ENCODE data around the gene FAS.
"Not testable (repeated sequence)": the region's sequence is repeated elsewhere in the genome, so short reads cannot be mapped to it uniquely, and the experiment has no call there.

The FAS gene

DNA sequence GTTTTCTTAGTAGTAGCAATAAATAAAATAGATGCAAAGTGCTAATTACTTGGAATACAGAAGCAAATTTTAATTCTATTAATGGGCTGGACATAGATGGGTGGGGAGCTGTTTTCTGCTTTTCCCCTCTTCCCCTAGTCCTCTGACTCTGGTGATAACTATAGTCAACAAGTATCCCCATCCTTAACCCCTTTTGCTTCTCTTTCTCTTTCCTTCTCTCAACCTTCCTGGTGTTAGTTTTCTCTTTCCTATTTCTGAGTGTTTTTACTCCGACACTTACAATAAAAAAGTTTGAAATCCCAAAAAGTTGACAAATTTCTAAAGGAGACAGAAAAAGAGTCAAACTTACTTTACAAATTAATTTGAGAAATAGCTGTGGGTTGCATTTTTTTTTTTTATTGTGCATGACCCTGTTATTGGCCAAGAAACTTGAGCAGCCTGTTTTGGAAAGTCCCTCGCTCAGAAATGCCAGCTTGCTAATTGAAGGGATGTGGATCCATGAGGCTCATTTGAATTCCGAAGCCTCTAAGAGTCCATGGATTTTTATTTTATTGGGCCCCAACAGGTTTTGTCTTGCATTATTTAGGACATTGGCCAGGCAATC, 2.4 kb downstream of the FAS start:
- DNase-seq (ENCODE audit: low spot score) = no peak

DNA sequence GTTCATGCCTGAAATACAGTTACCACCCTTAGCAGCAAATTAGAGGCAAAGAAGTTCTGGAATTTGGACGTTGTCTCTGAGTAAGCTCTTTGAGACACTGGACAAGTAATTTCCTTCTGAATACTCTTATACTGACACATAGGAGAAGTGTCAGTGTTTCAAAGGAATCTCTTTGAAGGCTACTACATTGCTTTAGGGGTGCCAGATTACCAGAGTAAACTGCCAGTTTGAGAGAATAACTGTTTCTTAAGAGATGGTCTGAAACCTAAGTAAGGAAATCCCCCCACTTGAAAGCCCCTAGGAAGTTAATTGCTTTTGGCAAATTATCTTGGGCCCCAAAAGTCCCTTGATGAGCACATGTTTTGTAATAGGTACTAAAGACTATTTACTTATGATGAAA, 3.4 kb downstream of the FAS start:
- DNase-seq (ENCODE audit: low spot score) = no peak

DNA sequence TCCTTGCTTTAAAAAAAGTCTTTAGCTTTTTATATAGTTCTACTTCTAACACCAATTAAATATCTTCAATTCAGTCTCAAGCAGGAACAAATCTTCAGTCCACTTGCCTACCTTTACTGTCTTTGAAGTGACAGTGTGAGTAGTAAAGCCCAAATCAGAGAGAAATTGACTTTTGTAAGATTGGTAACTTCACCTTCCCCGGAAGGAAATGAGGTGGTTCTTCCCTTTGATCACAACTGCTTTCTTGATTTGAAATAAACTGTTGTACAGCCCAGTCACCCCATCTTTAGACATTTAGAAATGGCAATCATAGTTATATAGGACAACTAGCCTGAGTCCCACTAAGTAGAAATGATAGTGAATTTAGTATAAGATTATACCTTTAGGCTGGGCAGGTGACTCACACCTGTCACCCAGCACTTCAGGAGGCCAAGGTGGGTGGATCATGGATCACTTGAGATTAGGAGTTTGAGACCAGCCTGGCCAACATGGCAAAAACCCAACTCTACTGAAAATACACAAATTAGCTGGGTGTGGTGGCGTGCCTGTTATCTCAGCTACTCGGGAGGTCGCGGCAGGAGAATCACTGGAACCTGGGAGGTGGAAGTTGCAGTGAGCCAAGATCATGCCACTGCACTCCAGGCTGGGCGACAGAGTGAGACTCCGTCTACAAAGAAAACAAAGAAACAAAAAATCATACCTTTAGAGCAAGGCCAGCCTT, 4.7 kb downstream of the FAS start:
- DNase-seq (ENCODE audit: low spot score) = no peak

DNA sequence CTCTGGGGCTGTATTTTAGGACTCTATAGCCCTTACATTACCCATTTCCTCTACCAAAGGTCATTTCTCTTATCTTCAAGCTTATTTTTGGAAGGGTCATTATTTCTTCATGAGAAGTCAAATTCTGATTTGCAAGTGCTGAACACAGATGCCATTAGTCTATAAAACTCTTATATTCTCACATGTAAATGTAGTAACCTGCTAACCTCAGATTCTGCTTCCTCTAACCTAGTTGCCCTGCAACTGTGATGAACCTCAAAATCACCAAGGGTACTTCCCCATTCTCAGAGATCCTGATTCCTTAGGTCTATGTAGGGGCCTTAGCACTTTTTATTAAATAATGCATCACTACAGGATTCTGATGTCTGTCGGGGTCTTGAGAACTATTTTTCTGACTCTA, 6.3 kb downstream of the FAS start:
- DNase-seq (ENCODE audit: low spot score) = no peak

DNA sequence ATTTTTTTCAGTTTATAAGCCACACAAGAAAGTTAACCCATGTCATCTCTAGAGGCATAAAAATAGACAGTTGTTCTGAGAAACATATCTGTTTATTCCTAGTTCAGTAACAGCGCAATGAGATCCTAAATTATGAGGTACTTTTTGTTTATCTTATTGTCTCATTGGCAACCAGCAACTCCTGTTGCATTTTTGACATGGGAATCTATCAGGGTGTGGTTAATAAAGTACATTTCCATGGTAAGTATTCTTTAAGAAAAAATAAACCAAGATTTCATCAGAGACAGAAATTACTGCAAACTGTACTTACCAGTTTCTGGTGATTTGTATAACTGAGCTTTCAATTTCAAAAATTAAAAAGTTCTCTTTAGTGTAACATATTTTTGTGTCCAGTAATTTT, 9.0 kb downstream of the FAS start:
- no peak for DNase-seq (ENCODE audit: low spot score)

DNA sequence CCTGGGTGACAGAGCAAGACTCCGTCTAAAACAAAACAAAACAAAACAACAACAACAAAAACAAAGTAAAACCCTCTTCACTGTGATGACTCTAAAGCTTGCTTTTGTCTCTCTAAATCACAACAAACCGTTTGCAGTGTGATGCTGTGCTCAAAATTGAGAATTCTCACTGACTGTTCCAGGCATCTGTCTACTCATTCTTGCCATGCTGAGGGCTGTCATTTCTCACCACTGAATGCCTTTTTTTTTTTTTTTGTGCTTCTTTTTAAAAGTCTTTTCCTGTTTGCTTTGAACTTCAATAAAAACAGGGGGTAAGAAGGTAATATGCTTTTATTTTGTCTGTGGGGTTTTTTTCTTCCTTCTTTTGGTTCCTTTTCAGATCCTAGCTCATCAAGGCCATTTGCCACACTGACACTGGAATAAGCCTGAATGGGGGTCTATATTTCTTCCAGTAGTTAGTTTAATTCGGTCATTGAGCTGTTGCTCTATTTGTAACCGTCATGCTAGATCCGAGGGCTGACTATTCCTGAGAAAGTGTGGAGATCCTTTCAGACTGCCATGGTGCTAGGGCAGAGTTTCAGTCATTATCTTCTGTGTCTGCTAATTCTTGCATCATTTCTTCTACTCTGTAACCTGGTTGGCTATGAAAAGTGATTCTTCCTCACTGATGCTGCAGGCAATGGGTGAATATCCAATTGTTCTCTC, 10.6 kb downstream of the FAS start:
- no peak for DNase-seq (ENCODE audit: low spot score)

DNA sequence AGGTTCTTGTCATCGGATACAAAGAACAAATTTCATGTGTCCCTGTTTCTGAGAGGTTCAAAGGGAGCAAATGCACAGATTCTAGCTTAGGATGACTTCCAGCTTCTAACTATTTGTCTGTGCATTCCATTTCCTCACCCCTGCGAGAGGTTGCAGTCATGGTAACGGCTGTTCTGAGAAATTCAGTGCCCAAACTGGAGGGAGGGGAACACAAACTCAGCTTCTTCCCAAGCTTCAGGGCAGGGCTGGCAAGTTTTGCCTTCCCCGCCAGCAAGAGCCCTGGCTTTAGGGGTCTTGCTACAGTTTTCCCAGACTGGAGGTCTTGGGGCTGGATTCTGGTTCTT, 11.1 kb downstream of the FAS start:
- no peak for DNase-seq (ENCODE audit: low spot score)

DNA sequence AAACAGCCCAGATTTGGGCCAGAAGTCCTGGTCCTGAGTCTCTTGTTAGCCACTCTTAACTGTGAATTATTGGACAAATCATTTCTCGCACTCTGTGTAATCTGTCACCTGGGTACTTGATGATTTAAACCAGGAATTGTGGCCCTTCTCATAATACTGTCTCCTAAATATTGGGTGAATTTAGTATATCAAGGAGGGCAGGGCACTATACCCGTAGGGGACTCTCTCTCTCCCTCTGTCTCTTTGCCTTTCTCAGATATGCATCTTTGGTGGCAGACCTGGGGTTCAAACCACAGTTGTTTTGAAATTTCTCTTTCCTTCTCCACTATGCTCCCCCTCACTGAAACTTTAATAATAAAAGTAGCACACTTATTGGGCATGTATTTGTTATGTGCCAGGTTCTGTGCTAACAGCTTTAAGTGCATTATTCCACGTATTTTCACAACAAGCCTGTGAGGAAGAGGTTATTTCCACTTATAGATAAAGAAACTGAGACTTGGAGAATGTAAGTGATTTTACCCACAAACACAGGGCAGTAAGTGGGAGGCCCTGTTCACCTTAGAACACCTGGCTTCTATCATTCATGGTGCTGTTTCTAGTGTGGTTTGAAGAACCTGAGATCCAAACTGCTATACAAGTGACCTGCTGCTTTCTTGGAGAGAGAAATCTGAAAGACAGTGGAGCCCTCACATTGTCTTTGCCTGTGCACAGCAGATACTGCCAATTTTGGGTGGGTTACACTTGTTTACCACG, 11.8 kb downstream of the FAS start:
- no peak for DNase-seq (ENCODE audit: low spot score)

DNA sequence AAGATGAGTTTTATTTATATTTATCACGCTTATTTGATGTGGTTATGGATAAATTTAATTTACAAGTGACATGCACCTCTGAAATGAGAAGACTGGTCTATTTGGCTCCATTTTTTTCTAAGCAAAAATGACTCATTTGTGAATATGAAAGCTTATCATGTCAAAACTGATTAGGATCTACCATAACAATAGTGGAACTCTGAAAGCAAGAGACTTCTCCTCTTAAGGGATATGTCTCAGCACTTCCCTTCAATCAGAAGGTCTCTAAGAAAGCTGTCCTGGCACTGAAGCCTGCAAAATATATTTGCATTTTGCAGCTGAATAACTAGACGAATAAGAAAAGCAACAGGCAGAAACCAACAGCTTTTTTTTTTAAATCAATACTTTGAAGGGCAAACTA, 12.7 kb downstream of the FAS start:
- peak; percentile 63 for DNase-seq (ENCODE audit: low spot score)

DNA sequence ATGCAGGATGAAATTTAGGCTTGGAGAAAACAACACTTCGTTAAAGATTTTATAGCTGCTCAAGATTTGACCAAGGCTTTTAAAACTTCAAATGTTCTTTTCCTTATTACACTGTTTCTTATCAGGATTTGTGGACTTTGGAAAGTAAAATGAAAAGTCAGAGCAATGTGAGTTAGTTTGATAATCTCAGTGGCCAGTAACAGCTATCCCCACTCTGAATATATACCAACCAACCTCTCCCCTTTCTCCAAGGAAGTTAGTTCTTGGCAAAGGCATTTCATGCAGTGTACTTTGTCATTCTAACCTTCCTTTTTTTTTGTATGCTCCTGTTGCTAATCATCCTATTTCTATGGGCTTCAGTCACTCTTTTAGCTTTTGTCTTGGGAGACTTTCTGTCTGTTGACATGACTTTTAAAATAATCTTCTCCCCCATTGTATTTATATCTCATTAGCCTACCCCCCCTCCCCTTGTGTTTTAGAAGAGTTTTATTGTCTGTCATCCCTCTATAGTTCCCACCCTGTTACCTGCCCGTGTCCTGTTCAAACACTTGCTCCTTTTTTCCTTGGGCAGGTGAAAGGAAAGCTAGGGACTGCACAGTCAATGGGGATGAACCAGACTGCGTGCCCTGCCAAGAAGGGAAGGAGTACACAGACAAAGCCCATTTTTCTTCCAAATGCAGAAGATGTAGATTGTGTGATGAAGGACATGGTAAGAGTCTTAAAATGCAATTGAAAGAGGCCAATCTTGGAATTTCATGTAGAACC, 16.7 kb downstream of the FAS start:
- DNase-seq (ENCODE audit: low spot score) = no peak

DNA sequence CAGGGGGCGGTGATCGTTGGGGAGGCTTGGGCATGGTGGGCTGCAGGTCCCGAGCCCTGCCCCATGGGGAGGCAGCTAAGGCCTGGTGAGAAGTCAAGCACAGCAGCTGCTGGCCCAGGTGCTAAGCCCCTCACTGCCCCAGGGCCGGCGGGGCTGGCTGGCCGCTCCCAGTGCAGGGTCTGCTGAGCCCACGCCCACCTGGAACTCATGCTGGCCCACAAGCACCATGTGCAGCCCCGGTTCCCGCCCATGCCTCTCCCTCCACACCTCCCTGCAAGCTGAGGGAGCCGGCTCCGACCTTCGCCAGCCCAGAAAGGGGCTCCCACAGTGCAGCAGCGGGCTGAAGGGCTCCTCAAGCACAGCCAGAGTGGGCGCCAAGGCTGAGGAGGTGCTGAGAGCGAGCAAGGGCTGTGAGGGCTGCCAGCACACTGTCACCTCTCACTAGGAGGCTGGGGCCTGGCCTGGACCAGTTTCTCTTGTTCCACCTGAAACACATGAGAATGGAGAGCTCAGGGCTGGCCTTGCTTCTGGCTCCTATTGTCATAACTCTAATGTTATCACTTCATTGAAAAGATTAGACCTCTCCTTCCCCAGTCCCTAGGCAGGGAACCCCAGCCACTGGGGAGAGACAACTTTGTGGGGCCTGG, 28.2 kb downstream of the FAS start:
- DNase-seq (ENCODE audit: low spot score) = not testable (repeated sequence)

DNA sequence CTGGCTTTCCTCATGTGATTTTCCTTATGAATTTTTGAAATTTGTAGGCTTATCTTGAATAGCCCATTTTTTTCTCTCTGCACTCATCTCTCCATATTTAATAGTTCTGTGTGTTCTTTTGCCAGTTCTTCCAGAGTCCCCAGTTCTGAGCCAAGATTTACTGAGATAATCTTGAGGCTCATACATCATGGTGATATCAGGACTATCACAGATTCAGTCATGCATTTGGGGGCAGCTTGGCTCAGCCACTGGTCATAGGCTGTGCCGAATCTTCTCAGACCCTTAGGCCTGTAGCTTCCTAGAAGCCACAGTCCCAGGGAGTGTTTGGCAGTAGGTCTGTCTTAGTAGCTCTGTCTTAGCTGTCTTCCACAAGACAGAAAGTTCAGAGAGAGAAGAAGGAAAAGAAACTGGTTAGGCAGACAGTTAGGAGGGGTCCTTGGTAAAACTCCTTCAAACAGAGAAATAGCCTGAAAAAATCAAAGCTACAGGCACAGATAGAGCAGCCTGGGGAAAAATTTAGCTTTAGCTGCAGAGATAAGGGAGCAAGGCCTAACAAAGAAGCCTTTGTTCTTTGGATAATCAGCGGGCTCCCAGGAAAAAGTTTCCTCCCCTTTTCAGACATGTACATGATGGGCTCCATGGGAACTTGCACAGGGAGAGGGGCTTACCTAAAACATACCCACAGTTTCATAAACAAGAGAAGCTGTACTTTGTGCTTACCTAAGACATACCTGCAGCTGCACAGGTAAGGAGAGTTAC, 29.1 kb downstream of the FAS start:
- DNase-seq (ENCODE audit: low spot score) = no peak

DNA sequence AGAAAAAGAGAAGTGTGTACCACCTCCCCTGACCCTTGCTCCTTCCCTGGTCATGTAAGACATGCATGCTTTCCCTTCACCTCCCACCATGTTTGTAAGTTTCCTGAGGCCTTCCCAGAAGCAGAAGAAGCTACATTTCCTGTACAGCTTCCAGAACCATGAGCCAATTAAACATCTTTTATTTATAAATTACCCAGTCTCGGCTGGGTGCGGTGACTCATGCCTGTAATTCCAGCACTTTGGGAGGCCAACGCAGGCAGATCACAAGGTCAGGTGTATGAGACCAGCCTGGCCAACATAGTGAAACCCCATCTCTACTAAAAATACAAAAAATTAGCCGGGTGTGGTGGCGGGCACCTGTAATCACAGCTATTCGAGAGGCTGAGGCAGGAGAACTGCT, 30.9 kb downstream of the FAS start:
- DNase-seq (ENCODE audit: low spot score) = not testable (repeated sequence)

DNA sequence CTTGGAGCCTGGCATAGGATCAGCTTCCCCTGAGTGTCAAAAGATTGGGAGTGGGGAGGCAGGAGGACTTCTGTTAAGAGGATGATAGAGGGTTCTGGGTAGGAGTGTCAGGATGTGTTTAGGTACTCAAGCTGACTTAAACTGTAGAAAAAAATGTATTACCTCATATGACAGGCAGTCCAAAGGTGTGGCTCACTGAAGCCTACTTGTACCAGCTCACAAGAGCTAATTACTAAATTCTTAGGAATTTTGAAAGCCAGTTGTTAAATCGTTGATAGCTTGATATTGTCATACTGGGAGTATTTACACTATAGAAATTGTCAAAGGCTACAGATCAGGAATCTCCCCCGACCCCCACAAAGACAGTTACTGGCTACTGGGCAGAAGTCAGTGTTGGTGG, 32.1 kb downstream of the FAS start:
- no peak for DNase-seq (ENCODE audit: low spot score)

DNA sequence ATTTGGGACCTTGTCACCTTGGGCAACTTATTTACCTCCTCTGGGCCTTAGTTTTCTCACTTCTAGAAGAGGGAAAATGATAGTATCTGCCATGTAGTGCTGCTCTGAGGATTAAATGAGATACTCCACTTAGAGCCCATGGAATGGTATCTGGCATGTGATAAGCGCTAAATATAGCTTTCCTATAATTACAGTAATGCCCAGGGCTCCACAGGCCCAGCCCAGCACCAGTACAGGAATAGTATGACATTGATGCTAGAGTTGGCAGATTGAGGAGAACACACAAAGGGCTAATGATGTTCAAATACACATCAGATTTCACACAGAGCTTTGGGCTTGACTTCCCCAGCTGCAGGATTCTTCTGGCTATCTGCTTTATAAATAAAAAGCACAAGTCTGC, 34.9 kb downstream of the FAS start:
- no peak for DNase-seq (ENCODE audit: low spot score)

DNA sequence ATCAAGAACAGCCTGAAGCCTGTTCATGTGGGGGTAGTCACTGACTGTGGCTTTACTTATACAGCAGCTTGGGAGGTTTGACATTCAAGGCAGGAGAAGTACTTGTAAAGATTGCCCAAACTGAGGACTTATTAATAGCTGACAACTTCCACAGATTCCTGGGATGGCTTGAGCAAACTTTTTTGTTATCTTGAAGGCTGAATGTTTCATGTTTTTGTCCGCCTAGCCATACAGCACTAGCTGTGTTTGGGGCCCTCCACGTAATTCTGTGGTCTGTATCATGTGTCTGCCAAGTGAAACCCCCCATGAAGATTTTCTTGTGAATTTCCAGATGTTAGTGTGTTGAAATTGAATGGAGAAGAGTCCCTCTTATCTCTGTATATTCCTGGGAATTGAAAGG, 38.6 kb downstream of the FAS start:
- DNase-seq (ENCODE audit: low spot score) = no peak

DNA sequence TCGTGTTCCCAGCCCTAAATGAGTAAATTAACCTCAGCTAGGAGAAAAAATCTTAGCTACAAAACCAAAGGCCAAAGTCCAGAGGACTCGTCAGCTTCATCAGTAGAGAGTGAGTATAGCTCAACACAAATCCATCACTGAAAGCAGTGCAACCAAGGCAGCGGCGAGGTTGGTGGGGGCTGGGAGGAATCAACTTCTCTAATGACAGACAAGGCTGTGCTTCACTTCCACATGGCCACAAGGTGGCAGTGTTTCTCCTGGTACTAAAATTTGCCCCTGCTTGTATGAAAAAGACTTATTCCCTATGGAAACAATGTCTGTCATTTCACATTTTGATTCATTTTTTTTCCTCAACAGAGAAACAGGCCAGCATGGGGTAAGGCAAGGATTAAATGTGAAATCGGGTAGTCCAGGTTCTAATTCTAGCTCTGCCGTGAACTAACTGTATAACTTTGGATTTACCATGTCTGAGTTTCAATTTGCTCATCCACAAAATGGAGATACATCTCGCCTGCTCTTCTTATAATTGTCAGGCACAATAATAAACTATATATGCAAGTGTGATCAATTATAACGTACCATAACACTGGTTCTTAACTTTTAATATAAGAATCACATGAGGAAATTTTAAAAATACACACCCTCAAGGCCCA, 39.3 kb downstream of the FAS start:
- DNase-seq (ENCODE audit: low spot score) = peak; percentile 65

DNA sequence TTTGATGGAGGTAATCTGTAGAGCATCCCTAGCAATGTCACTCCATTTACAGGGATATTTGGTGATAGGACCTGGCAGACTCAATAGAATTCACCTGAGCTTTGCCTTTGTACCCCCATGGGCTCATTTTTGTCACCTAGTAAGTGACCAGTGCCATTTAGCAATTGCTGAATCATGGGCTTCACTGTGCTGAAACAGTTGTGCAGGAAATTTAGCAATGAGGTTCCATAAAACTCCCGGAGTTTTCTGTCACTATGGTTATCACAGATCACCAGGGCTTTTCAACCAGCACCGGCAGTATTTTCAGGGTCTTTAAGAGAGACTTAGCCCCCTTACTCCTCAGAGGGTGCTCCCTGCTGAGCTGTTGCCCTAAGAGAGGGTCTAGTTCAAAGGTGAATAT, 40.2 kb downstream of the FAS start:
- DNase-seq (ENCODE audit: low spot score) = no peak

DNA sequence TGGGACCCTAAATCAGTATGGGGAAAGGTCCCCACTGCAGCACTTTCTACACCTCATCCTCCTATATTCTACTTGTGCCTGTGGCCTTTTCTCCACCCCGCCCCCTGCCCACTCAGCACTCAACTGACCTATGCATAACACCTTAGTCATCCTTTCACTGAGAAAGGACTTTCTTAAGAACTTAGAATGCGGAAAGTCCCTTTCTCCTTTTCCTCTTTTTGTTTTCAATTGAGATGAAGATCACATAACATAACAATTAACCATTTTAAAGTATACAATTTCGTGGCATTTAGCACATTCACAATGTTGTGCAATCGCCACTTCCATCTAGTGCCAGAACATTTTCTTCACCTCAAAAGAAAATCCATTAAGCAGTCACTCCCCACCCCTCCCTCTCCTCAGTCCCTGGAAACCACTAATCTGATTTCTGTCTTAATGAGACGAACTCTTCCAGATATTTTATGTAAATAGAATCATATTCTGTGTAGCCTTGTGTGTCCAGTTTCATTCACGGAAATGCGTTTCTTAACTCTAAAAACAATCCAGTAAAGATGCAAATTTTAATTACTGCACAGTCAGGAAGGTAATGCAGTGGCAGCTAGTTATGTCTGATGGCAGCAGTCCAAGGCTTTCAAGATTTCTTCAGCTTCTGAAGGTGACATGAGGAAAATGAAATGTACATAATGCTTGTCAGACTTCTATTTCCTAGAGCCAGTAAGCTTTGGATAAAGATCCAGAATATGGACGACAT, 41.7 kb downstream of the FAS start:
- DNase-seq (ENCODE audit: low spot score) = peak; percentile 31

DNA sequence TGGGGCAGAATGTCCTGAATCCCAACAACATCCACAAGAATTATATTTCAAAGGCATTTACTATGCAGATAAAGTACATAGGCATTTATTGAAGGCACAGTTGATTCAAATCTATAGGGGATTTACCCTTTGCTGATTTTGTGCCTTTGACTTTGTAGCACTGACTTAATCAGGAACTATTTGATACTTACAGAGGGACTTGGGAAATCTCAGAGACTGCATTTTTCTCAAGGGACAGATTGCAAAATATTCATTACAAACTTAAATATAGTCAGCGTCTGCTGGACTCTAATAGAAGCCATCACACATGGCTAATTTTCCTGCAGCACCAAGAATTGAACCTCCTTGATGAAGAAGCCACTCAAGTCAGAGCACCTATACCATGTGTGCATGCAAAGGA, 44.9 kb downstream of the FAS start:
- no peak for DNase-seq (ENCODE audit: low spot score)

Data from kidney capillary endothelial cell (primary cell).